HepG2 (cell line): Measurements from ENCODE around the gene FOSB.

Experiments used
- AFF4 ChIP-seq: sonication (generic); formaldehyde crosslinking; IDR thresholded peaks from 2 replicates; pipeline ENCODE4 v1.4.0; 2020; ENCODE audit warnings: missing genetic modification reagents
- ARNT2 ChIP-seq: sonication (generic); formaldehyde crosslinking; IDR thresholded peaks from 2 replicates; pipeline ENCODE4 v1.8.0; 2022; ENCODE audit warnings: mild to moderate bottlenecking, low read depth, missing genetic modification reagents, moderate library complexity
- CTCF ChIP-seq: sonication (generic); formaldehyde crosslinking; IDR thresholded peaks from 2 replicates; pipeline ENCODE4 v1.5.0; 2020; ENCODE audit warnings: mild to moderate bottlenecking, missing genetic modification reagents, moderate library complexity
- IRF9 ChIP-seq: sonication (generic); formaldehyde crosslinking; IDR thresholded peaks from 2 replicates; pipeline ENCODE4 v1.8.0; 2022; ENCODE audit warnings: missing genetic modification reagents, mild to moderate bottlenecking, borderline replicate concordance
- MEIS1 ChIP-seq: sonication (generic); formaldehyde crosslinking; IDR thresholded peaks from 2 replicates; pipeline ENCODE4 v1.9.0; 2021; ENCODE audit warnings: mild to moderate bottlenecking, missing genetic modification reagents, moderate library complexity, borderline replicate concordance
- REL ChIP-seq: sonication (generic); formaldehyde crosslinking; conservative IDR thresholded peaks from 2 replicates; pipeline ENCODE4 v1.8.0; 2022; ENCODE audit warnings: mild to moderate bottlenecking, missing genetic modification reagents, moderate library complexity
- SNAPC2 ChIP-seq: sonication (generic); formaldehyde crosslinking; IDR thresholded peaks from 2 replicates; pipeline ENCODE4 v1.8.1; 2022; ENCODE audit warnings: mild to moderate bottlenecking, missing genetic modification reagents
- ZMYM3 ChIP-seq: sonication (generic); formaldehyde crosslinking; IDR thresholded peaks from 2 replicates; pipeline ENCODE4 v1.5.1; 2020; ENCODE audit warnings: mild to moderate bottlenecking, missing genetic modification reagents
- ZNF264 ChIP-seq: sonication (generic); formaldehyde crosslinking; IDR thresholded peaks from 2 replicates; pipeline ENCODE4 v1.4.0; 2020; ENCODE audit warnings: missing genetic modification reagents
- ZNF407 ChIP-seq: sonication (generic); formaldehyde crosslinking; IDR thresholded peaks from one replicate; pipeline ENCODE4 v1.5.1; 2020; ENCODE audit warnings: mild to moderate bottlenecking, missing genetic modification reagents; ENCODE audit errors: not compliant biosample characterization
- ZNF550 ChIP-seq: sonication (generic); formaldehyde crosslinking; IDR thresholded peaks from 2 replicates; pipeline ENCODE4 v1.4.0; 2020; ENCODE audit warnings: mild to moderate bottlenecking, missing genetic modification reagents, borderline replicate concordance
- ZZZ3 ChIP-seq: sonication (generic); formaldehyde crosslinking; IDR thresholded peaks from 2 replicates; pipeline ENCODE4 v1.4.0; 2020; ENCODE audit warnings: missing genetic modification reagents, mild to moderate bottlenecking, borderline replicate concordance

GRCh38 chr19:45462174-45462573 is 5.6 kb upstream of the FOSB start:
- TF ChIP-seq IRF9 (CRISPR knock-in tag) (no peak), MEIS1 (CRISPR knock-in tag) (no peak), ZMYM3 (CRISPR knock-in tag) (no peak), ARNT2 (CRISPR knock-in tag) (no peak), ZNF550 (CRISPR knock-in tag) (no peak), SNAPC2 (CRISPR knock-in tag) (no peak), CTCF (no peak), ZNF407 (CRISPR knock-in tag) (no peak), REL (no peak), AFF4 (CRISPR knock-in tag) (no peak), ZZZ3 (no peak), ZNF264 (no peak)
